GM18507 (cell line): ENCODE data around the gene OR10A5.
A peak's percentile ranks its signal among the peaks of the same experiment; 100 is the strongest.
"Not testable (repeated sequence)": the region's sequence is repeated elsewhere in the genome, so short reads cannot be mapped to it uniquely, and the experiment has no call there.

Experiments
- DNase-seq: peaks from one replicate; pipeline ENCODE4 v3.0.0; 2011; ENCODE audit warnings: low read depth; ENCODE audit not compliant: insufficient read length; ENCODE audit errors: extremely low spot score
- FAIRE-seq: peaks from 2 replicates; lab custom pipeline; 2011; peaks lifted over from hg19 to GRCh38; lab: Jason Lieb, UNC

Gene OR10A5

GRCh38 chr11:6845383-6845782 lies at the start of gene OR10A5:
TSS of gene OR10A5 (plus strand) at chr11:6845683. CDS start at chr11:6845683, 0 bp downstream.
- no peak for DNase-seq
- FAIRE-seq, result no peak

DNA sequence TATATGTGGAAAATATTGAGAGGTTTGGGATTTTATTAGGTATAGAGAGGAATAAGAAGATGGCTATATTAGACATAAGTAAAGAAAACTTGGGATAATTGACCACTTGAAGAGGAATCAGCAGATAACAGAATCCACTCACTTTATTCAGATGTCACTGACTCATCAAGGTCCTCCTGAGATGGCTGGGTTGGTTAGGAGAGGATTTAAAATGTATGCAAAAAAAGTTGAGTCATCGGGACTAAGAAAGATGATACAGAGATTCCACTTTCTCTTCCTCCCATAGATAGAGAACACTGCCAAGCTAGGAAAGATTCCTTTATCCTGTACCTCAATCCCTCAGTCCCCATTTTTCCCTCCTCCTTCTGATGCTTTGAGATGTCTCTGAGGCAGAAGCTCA lies 46.1 kb upstream of the OR10A5 start, which contains the start of gene OR6A2:
Gene OR6A2 (minus strand): TSS at position 288 of the 400 bp plus-strand sequence. CDS start 3,981 bp downstream, outside the sequence.
- FAIRE-seq (no peak), DNase-seq (no peak)

DNA sequence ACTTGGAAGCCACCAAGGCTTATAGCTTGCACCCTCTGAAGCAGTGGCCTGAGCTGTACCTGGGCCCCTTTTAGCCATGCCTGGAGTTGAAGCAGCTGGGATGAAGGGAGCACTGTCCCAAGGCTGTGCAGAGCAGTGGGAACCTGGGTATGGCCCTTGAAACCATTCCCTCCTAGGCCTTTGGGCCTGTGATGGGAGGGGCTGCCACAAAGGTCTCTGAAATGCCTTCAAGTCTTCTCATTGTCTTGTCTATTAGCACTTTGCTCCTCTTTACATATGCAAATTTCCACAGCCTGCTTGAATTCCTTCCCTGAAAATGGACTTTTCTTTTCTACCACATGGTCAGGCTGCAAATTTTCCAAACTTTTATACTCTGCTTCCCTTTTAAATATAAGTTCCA lies 44.4 kb upstream of the OR10A5 start:
- not testable (repeated sequence) for DNase-seq, FAIRE-seq

GRCh38 chr11:6812390-6813005 lies 33.0 kb upstream of the OR10A5 start:
- FAIRE-seq, result peak; percentile 91
- DNase-seq, result peak; percentile 15

DNA sequence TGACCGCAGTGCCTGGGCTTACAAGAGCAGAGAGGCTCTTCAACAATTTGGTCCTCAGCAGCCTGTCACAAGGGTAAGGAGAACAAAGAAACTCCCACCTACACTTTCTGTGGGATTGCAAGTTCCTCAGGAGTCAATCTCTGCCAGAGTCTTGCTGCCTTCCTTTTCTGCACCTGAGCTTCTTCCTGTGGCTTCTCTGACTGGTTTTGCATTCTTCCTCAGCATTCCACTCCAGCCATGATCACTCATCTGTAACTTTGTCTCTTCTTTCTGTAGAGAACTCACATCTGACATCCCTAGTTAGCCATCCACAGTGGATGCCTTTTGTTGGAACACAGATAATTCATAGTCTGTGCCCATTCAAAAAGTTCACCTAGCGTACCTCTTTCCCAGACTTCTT lies 31.8 kb upstream of the OR10A5 start:
- FAIRE-seq, result no peak

DNA sequence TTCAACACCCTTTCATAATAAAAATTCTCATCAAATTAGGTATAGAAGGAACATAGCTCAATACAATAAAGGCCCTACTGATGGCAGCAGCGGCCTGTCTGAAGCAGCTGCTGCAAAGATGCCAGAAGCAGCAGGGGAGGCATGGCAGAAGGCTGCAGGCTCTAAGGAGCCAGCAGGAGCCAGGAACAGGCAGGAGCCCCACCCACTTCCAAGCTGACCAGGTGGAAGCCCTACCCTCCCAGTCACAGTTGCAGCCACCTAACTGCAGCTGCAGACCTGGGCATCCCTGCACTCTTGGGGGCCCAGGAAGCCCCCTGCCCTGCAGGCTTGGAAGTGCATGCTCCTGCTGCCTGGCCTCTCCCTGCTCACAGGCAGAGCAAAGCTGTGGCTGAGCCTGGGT lies 27.8 kb upstream of the OR10A5 start:
- DNase-seq (no peak), FAIRE-seq (no peak)

More for the DNA sequence above, 31.8 kb upstream of the OR10A5 start:
- no peak for DNase-seq

GRCh38 chr11:6818967-6819366 lies 26.5 kb upstream of the OR10A5 start:
- DNase-seq (no peak), FAIRE-seq (no peak)

- FAIRE-seq (no peak), DNase-seq (no peak)
Measured at GRCh38 chr11:6824136-6824823, 21.2 kb upstream of the OR10A5 start.

GRCh38 chr11:6825231-6825744 lies 20.2 kb upstream of the OR10A5 start:
- FAIRE-seq (no peak), DNase-seq (no peak)

DNA sequence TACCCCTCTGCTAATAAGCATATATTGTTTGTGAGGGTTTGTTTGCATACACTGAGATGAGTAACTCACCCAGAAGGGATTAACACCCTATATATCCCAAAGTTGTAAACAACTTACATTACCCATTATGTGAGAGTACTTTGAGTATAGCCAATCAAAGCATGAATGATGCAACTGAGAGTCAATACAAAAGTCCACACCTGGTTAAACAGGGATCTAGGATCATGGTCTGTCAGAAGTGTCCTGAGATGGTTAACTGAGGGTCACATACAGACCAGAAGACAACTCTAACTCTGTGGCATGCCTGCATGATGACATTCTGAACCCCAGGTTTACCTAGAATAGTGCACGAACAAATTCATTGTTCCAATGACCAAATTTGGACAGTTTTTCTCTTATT lies 17.4 kb upstream of the OR10A5 start:
- no peak for DNase-seq
- no peak for FAIRE-seq

DNA sequence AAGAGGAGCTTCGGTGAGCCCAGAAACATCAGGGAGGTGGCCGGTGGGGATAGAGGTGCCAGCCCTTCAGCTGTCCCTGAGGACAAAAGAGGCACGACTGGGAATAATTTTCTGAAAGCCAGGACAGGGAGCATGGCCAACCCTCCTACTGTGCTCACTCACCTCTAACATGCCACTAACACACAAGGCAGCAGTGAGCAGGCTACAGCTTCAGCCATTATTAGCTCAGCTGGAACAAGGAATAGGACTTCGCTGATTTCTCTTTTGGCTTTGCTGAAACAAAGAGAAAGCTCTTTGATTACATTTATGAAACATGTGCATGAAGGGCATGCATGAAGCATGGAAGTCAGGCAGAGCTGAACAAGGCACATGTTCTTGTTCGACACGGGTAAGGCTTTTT lies 12.1 kb upstream of the OR10A5 start:
- FAIRE-seq (no peak), DNase-seq (no peak)

DNA sequence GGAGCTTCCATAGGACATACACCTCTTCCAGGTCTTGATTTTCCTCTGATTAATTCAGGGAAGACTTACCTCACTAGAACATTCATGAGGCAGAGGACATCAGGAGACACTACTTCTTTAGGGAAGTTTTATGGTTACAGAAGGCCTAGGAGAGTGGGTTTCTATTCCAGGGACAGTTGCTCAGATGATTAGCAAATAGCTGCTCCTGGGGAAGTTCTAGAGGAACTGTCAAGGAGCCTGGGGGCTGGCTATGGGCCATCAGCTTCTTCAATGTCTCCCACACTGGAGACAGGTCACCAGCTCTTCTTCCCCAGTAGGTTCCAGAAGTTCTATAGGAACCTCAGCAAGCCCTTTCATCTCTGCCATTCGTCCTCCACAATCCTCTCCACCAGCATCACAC lies 11.5 kb upstream of the OR10A5 start:
- no peak for FAIRE-seq
- DNase-seq, result no peak

- FAIRE-seq (no peak), DNase-seq (no peak)
Measured at GRCh38 chr11:6841694-6842093, 3.8 kb upstream of the OR10A5 start.

DNA sequence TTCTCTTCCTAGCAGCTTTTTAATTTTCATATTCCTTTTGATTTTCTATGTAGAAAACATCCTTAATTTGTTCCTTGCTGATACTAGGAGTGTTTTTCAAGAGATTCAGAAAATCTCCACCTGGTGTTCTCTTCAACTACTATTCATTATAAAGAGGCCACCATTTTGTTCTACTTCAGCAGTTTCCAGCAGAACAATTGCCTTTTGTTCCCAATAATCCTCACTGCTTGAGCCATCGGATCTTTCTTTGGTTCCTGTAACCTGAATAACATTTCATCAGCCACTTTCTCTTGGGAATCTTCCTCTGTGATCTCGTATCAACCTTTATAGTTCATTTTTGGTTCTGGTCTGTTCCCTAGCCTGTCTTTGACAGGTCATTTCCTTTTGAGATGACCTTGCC lies 1.8 kb upstream of the OR10A5 start:
- DNase-seq, result no peak
- FAIRE-seq, result no peak

DNA sequence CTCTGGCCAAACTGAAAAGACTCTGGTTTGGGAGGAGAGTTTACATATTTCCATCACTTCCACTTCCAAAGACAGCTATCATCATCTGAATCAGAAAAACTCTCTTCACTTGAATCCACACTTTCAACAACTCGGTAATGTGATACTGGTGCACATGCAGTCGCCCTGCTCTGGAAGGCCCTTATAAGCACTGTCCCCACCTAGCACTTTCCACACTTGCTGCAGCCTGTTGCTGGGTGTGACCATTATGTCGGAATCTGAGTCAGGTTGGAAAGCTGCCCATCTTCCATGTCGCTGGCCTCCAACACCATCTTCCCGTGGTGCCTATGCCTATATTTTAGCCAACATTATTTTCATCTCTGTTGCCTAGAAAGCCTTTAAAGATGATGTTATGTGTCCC lies 1.1 kb upstream of the OR10A5 start:
- FAIRE-seq (no peak), DNase-seq (no peak)

GRCh38 chr11:6850526-6850925 lies 5.0 kb downstream of the OR10A5 start:
- no peak for FAIRE-seq

GRCh38 chr11:6854801-6855200 lies 9.3 kb downstream of the OR10A5 start:
- not testable (repeated sequence) for FAIRE-seq, DNase-seq

More at GRCh38 chr11:6850526-6850925, 5.0 kb downstream of the OR10A5 start:
- DNase-seq, result no peak

DNA sequence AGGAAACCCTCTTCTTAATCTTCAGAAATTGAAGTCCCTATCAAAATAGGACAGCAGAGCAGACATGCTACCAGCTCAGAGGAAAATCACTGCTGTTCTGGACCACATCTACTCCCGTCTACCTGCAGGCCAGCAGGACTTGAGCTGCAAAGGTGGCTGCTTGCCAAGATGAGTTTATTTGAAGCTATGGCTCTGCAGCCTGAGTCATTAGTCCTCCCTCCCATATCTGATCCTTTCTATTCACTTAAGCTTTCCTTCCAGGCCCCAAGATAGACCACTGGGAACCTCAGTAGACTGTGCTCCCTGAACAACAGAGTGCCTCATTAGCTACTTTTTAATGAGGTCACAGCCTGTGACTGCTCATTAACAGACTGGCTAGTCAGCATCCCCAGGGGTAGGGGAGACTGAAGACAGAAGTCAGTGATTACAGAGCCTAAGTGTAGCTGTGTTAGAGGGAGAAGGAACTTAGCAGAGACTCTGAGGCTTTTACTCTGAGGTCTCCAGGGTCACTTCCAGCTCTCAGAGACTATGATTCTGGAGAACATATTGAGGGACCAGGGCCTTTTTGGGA lies 10.6 kb downstream of the OR10A5 start:
- FAIRE-seq, result no peak
- DNase-seq, result no peak

DNA sequence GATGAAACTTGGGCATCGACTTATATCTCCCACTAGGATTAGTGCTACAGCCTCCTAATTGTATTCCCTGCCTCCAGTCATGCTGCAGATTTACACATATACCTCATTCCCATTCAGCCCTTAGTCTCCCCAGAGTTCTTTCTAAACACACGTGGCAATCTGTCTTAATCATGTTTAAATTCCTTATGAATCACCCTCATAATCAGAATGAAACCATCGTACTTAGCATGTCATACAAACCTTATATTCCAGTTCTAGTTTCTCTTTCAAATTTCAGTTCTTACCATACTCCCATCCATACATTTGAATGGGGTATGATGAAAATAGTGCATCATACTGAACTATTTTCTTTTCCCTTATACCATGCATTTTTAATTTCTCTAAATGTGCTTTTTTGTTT lies 11.4 kb downstream of the OR10A5 start:
- no peak for DNase-seq
- no peak for FAIRE-seq

- FAIRE-seq (no peak), DNase-seq (no peak)
Measured at GRCh38 chr11:6862961-6863360, 17.5 kb downstream of the OR10A5 start, which contains the start of gene OR10A2. TSS of gene OR10A2 (plus strand) at chr11:6863057. CDS start at chr11:6869755, 6,698 bp downstream.
